Left cardiac atrium (tissue), 4 donors: ENCODE data around the gene FAM20C. TPM values are rescaled to one million over a fixed set of nuclear protein-coding genes. Genes with fewer than 3 reads are reported as not detected.
"Not testable (repeated sequence)": the region's sequence is repeated elsewhere in the genome, so short reads cannot be mapped to it uniquely, and the experiment has no call there.

Experiments
- ATAC-seq, 2 donors: fragments of 200-7000 bp; cut with Tn5 transposase; one replicate each; pipeline ENCODE4 v1.9.1; 2020; ENCODE audit warnings: mild to moderate bottlenecking in 2 of 2, moderate library complexity in 2 of 2
- DNase-seq: peaks from one replicate; pipeline ENCODE4 v3.0.0-alpha.2; 2020
- intact Hi-C, 2 donors: fragments of 100-400 bp; cut with DNase I; formaldehyde crosslinking; loops; one replicate each; pipeline versions ENCODE4 v1.14.1 to v1.15.1; 2022 to 2023
- total RNA-seq, 2 donors: library from RNA; stranded (reverse); fragmentation: NEBNext Ultra II Directional; extraction: Animal tissue kit (Norgen Biotek cat#: 25700); gene quantifications; one replicate each; pipeline ENCODE4 v1.2.1, GENCODE V29; 2021
- donor health status: DM: no; HTN: yes; CAD: no.
- donor health status: DM: no; HTN: yes; CAD: no; lungs with severe emphysema.
- donor health status: DM: yes; HTN: yes; CAD: no.
- donor health status: Dilated cardiomyopathy.

FAM20C gene
- total RNA-seq, 2 donors from 2014 or later = 30.7 to 62.5 TPM

DNA sequence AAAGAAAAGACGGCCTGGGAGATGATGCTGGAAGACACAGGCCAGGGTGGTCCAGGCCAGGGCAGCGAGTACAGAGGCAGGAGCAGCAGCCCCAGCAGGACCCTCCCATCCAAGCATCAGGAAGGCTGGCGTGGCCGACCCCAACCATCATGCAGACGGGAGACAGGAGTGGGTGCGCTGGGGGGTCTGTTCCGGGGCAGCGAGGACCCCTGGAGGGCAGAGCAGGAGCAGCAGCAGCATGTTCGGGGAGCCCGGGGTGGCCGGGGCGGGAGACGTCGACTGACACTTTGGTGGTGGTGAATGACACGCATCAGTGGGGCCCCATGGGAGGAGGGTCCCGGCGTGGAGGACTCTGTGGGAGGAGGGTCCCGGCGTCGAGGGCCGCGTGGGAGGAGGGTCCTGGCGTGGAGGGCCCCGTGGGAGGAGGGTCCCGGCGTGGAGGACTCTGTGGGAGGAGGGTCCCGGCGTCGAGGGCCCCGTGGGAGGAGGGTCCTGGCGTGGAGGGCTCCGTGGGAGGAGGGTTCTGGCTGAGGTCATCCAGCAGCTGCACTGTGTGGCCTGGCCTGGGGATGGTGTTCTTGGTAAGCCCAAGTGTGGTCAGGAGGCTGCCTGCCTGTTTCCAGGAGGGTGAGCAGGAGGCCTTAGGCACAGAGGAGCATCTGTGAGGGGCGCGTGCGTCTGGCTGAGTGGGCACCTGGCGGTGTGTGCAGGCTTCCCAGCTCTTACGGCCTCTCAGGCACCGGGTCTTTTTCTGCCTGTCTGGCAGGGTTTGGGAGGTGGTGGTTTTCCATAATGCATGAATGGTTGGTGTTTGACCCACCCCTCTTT is 38.9 kb downstream of the FAM20C start:
- DNase-seq (no peak), ATAC-seq (no peak)
- intact Hi-C loops = no loop called here

DNA sequence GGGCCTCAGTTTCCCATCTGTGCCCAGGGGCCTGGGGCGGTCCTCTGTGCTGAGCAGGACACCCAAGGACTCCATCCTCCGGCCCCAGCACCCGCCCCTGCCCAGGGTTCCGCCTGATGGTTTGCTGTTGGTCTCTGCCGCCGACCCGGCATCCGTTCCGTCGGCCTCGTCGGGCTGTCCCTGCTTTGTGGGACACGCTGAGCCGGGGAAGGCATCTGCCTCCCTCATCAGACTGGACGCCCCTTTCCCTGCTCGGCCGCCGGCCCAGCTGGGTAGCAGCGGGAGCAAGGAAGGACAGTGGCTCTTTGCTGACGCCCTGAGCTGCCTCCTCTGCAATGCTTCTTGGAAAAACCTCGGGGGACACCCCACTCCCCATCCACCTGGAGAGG is 39.5 kb downstream of the FAM20C start:
- DNase-seq = no peak
- ATAC-seq = no peak
- intact Hi-C loops = no loop called here

DNA sequence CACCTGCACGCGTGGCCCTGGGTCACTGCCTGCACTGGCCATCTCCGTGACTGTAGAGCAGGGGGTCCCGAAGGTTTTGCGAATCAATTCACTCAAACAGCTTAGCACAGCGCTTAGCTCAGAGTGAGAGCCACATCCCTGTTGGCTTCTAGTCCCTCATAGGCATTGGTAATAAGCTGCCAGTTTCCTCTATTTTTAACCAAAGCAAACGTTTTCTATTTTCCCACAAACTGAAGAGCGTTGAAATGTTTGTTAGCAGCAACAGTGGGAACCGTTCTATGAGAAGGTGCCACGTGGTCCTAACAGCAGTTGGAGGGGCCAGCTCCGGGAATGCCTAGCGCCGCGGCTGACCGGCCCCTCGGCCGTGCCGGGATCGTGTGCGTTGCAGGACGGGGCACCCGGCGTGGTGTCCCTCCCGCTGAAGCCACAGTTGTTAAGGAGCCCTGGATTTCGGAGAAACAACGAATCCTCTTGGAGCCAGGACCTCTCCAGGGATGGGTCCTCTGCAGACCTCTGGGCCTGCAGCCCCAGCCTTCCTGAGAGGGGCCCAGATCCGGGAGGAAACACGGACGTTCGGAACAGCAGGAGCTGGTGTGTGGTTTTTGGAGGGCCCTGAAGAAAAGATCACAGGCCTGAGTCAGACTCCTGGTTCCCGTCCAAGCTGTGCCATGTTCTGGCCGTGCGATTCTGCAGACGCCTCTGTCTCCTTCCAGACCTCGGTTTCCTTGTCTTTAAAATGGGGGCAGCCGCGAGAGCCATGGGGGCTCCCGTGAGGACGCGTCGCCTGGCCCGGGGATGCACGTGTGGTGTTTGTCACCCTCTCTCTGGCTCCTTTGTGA is 40.3 kb downstream of the FAM20C start:
- ATAC-seq (no peak), DNase-seq (no peak)
- intact Hi-C loops = no loop called here

DNA sequence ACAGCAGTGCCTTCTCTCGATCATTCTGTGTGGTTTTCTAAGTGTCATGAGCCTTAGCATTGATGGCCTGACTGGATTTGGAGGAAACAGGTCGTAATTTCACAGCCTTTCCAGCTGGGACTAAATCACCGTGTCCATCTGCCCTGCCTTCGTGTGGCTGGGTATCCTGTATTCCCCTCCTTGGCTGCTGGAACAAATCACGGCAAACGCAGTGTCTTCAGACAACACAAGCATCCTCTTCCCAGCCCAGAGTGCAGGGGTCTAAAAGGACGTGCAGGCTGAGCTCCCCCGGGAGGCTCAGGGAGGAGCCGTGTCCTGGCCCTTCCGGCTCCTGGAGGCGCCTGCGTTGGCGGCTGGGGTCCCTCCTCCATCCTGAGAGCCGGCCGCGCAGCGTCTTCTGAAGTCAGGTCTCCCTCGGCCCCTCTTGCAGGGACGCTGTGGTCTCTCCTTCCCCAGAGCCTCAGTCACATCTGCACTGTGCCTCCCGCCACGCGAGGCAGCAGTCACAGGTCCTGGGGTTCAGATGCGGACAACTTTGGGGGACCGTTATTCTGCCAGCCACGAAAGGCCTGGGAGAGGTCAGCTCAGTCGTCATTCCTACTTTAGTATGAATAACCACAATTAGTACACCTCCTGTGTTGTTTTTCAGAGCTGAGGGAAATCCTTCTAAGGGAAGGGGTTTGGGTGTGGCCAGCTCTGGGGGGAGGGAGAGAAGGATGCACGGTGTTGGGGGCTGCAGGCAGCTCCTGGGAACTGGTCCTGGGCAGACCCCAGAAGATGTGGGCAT is 41.1 kb downstream of the FAM20C start:
- intact Hi-C loops = no loop called here
- ATAC-seq (peak in 1 of 2 donors; percentile 6), DNase-seq (peak; percentile 68)

DNA sequence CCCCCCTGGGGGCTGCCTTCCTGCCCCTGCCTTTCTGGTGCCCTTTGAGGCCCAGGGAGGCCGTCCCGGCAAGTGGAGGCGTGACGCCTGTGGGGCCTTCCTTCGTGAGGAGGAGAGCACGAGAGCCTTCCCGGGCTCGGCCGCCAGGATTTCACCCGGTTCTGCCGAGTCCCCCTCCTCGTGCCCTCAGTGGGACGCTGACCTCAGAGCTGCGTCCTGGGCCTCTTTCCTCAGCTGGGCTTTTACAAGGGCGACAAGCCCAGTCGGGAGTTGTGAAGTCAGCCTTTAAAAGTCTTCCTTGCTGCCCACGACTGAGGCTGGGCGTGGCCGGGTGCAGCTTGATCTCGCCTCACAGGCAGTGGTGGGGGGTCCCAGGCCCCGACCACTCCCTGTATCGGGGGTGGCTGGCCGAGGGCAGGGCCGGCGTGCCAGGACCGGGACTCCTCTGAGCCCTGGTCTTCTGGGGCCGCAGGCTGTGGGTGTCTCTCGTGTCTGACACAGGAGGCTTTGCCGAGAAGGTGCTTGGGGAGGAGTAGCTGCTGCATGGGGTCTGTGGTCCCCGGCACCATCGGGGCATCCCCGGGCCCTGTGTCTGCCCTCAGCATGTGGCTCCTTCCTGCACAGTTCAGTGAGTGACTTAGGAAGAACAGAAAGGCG is 41.8 kb downstream of the FAM20C start:
- peak; percentile 9 to 46 for ATAC-seq
- peak; percentile 70 for DNase-seq
- intact Hi-C loops = no loop called here

DNA sequence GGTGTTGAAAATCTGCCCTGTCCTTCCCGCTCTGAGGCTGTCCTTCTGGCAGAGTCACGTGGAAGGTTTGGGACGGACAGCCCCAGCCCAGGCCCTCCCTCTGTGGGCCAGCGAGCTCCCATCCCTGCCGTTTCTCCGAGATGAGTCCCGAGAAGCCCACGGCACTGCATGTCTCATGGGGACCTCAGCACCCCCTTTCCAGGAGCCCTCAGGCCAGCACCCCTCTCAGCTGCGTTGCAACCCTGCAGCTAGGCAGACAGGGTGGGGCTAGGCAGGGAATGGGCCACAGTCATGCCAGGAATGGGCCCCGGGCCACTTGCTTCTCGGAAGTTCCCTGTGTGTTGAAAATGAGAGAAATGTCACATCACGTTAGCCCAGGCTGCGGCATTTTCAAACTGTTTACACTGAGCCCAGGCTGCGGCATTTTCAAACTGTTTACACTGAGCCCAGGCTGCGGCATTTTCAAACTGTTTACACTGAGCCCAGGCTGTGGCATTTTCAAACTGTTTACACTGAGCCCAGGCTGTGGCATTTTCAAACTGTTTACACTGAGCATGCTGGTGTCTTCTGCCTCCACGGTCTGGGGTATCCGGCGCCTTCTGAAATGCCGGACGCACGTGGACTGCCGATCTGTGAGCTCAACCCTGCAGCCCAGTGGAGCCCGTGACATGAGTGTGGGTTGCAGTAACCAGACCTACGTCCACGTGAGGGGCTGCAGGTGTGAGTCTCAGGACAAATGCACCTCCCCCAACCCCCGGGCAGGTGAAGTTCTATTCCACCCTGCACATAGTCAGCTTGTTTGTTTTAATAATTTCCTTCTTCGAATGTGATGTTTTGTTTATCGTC is 42.6 kb downstream of the FAM20C start:
- peak; percentile 72 for DNase-seq
- ATAC-seq = peak; percentile 65 to 75
- intact Hi-C loops = no loop called here

DNA sequence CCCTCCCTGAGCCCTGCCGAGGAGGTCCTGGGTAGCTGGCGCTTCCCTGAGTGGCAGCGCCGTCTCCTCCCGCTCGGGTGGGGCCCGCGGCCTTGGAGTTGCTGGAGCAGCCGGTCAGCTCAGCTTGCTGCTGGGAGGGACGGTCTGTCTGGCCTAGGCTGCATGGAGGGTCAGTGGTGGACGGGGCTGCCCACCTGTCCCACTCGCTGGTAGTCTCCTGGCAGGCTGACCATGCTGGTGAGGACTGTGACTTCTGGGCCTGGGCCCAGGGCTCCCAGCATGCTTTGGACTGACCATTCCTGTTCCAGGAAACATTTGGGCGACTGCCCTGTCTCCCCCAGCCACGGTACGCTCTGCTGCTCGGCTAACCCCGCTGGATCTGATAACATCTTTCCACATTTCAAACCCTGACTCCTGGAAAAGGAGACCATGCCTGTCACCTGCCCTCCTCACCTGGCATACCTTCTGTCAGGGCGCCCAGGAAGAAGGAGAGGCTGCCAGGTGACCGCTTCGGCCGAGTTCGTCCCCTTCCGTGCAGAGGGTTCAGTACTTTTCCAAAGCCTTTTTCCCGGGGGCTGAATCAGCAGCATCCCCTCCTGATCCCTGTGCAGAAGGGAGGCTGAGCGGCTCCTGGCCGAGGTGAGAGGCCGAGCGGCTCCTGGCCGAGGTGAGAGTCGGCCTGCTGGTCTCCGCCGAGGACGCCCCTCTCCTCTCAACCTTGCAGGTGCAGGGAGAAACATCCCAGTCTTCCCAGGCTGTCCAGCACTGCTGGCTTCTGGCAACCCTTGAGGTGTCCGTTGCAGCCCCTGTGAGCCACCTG is 43.4 kb downstream of the FAM20C start:
- intact Hi-C loops = no loop called here
- peak; percentile 39 to 40 for ATAC-seq
- peak; percentile 60 for DNase-seq

DNA sequence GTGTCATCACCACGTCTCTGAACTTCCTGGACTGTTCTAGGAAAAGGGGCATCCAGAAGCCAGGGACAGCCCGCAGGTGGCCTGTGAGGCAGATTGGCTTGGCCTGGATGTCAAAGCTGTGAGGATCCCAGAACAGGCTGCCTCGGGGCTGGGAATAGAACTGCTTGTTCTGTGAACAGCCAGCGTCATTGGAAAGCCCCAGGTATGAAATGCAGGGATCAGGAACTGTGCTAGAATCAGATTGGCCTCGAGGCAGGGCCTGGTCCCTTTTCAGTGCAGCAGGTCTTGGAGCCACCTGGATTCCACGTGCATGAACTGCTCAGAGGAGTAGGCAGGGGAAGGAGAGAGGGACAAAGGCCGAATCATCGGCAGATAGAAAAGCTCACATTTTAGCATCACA is 44.6 kb downstream of the FAM20C start:
- DNase-seq (no peak), ATAC-seq (no peak)
- intact Hi-C loops = no loop called here

DNA sequence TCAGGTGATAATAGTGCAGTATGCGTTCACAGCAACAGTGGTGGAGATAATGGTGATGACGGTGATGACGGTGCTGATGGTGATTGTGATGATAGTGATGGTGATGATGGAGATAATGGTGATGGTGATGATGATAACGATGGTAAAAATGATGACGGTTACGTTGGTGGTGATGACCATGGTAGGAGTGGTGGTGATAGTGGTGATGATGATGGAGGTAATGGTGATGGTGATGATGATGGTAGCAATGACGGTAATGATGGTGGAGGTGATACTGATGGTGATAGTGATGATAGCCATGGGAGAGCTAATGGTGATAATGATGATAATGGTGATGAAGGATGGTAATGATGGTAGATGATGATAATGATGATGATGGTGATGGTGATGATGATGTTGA is 45.0 kb downstream of the FAM20C start:
- ATAC-seq = no peak
- intact Hi-C loops = no loop called here

DNA sequence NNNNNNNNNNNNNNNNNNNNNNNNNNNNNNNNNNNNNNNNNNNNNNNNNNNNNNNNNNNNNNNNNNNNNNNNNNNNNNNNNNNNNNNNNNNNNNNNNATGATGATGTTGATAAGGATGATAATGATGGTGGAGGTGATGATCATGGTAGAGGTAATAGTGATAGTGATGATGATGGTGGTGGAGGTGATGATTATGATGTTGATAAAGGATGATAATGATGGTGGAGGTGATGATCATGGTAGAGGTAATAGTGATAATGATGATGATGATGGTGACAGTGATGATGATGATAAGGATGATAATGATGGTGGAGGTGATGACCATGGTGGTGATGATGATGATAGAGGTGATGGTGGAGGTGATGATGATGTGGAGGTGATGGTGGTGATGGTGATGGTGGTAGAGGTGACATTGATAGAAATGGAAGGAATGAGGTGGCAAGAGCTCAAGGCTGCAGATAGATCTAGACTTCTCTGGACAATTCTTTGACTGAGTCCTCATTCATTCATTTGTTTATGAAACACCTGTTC is 47.8 kb downstream of the FAM20C start:
- intact Hi-C loops = no loop called here
- ATAC-seq (peak in 1 of 2 donors; percentile 44), DNase-seq (no peak)

More for the DNA sequence above, 45.0 kb downstream of the FAM20C start:
- DNase-seq = no peak

DNA sequence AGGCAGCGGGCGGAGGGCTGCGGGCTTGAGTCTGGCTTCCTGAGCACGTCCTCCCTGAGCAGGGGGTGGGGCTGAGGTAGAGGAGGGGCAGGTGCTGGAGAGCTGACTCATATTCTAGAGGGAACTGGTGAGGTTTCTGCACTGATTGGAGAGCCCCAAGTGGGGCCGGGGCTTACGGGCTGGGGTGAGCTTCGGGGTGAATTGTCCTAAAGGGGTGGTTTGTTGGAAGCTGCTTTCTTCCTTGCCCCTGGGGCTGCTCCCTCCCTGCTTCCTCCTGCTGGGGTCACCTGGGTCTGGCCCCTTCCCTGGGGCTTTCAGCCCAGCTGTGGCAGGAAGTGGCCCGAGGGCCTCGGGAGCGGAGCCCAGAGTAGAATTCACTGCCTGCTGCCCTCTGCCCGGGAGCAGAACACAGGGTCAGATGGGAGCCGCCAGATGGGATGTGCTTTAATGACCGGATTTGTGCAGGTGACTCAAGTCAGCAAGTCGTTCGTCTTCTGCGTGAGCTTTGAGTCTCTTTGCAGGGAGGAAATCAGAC is 48.6 kb downstream of the FAM20C start:
- DNase-seq (no peak), ATAC-seq (peak in 1 of 2 donors; percentile 11)
- intact Hi-C loops = no loop called here

DNA sequence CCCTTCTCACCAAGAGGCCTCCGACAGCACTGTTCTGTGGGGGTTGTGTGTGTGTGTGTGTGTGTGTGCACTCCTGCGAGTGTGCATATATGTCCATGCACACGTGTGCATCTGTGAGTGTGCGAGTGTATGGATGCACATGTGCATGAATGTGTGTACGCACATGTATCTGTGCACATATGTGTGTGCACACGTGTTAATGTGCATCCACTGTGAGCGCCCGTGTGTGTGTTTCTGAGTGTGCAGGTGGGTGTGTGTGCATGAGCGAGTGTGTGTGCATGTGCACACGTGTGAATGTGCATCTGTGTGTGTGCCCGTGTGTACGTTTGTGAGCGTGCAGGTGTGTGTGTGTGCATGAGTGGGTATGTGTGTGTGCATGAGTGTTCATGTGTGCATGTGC is 49.1 kb downstream of the FAM20C start:
- DNase-seq (no peak), ATAC-seq (no peak)
- intact Hi-C loops = no loop called here

DNA sequence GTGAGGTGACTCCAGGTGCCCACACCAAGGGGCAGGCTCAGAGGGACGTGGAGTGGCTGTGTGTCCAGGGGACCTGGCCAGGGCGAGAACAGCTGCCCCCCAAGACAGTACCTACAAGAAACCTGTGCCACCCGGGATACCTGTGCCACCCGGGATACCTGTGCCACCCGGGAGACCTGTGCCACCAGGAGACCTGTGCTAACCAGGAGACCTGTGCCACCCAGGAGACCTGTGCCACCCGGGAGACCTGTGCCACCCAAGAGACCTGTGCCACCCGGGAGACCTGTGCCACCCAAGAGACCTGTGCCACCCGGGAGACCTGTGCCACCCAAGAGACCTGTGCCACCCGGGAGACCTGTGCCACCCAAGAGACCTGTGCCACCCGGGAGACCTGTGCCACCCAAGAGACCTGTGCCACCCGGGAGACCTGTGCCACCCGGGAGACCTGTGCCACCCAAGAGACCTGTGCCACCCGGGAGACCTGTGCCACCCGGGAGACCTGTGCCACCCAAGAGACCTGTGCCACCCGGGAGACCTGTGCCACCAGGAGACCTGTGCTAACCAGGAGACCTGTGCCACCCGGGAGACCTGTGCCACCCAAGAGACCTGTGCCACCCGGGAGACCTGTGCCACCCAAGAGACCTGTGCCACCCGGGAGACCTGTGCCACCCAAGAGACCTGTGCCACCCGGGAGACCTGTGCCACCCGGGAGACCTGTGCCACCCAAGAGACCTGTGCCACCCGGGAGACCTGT is 50.6 kb downstream of the FAM20C start:
- DNase-seq, intact Hi-C loops, ATAC-seq: not testable (repeated sequence)

DNA sequence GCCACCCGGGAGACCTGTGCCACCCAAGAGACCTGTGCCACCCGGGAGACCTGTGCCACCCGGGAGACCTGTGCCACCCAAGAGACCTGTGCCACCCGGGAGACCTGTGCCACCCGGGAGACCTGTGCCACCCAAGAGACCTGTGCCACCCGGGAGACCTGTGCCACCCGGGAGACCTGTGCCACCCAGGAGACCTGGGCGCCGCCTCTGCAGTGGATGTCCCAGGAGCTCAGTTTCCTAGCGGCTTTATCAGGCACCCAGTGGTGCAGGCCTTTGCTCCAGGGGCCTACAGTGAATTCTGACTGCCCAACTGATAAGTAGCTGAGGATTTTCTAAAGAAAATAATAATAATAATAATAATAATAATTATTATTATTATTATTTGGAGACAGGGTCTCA is 51.2 kb downstream of the FAM20C start:
- ATAC-seq, DNase-seq, intact Hi-C loops: not testable (repeated sequence)

DNA sequence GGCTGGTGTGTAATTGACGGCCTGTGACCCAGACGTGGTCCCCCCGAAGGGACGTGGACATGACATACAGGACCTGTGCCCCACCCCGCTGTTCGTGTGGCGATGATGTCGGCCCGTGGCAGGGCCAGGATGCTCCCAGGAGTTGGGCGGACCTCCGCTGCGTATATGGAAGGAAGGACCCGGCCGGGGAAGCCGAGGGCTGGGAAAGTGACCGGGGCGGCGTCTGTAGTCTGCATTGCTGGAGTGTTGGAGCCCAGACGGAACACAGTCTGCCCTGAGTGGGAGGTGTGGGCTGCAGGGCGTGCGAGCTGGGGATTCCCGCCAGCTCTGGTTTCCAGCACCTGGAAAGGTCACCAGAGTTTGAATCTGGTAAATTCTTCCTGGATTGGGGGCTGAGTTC is 52.6 kb downstream of the FAM20C start:
- DNase-seq = no peak
- intact Hi-C loops = no loop called here
- ATAC-seq = no peak
